Neuronal stem cell (in vitro differentiated cells): ENCODE measurements around the gene MRPL33.

Source experiments
- DNase-seq: peaks from one replicate; pipeline ENCODE4 v3.0.0-alpha.2; 2013; ENCODE audit warnings: low spot score
- H2AFZ ChIP-seq: one replicate; pipeline ENCODE4 v1.6.1; 2013; ENCODE audit warnings: mild to moderate bottlenecking, low read length, inconsistent platforms
- H2AK5ac ChIP-seq: 2 replicates; pipeline ENCODE4 v1.6.1; 2013; ENCODE audit warnings: low read depth, mild to moderate bottlenecking, inconsistent platforms, low read length, moderate library complexity, mixed read lengths
- H2BK120ac ChIP-seq: 2 replicates; pipeline ENCODE4 v1.6.1; 2013; ENCODE audit warnings: low read depth, mild to moderate bottlenecking, inconsistent platforms, low read length, moderate library complexity, mixed read lengths
- H2BK12ac ChIP-seq: one replicate; pipeline ENCODE4 v1.6.1; 2013; ENCODE audit warnings: low read length, inconsistent platforms
- H2BK15ac ChIP-seq: 2 replicates; pipeline ENCODE4 v1.6.1; 2013; ENCODE audit warnings: mild to moderate bottlenecking, low read length, inconsistent platforms, mixed read lengths
- H2BK5ac ChIP-seq: one replicate; pipeline ENCODE4 v1.6.1; 2013; ENCODE audit warnings: inconsistent platforms, mild to moderate bottlenecking, low read length, moderate library complexity
- H3K14ac ChIP-seq: one replicate; pipeline ENCODE4 v1.6.1; 2013; ENCODE audit warnings: low read length, inconsistent platforms
- H3K18ac ChIP-seq: 2 replicates; pipeline ENCODE4 v1.6.1; 2013; ENCODE audit warnings: low read length, inconsistent platforms
- H3K23ac ChIP-seq: 2 replicates; pipeline ENCODE4 v1.6.1; 2013; ENCODE audit warnings: low read depth, mild to moderate bottlenecking, mixed read lengths, low read length, inconsistent platforms; ENCODE audit not compliant: poor library complexity
- H3K27ac ChIP-seq: replicated peaks from 3 replicates; pipeline ENCODE4 v1.5.1; 2013; ENCODE audit warnings: low read length, inconsistent platforms
- H3K27me3 ChIP-seq, 3 experiments: 2 replicates each; pipeline ENCODE4 v1.6.1; 2013; ENCODE audit warnings: low read length in 3 of 3, mild to moderate bottlenecking in 2 of 3, inconsistent platforms in 1 of 3, low read depth in 1 of 3, mixed read lengths in 1 of 3, moderate library complexity in 1 of 3; ENCODE audit not compliant: control insufficient read depth in 3 of 3, insufficient read depth in 3 of 3
- H3K36me3 ChIP-seq, 2 donors: replicated peaks in 1 of 2; 2 replicates each; pipeline ENCODE4 v1.6.1; 2013; ENCODE audit warnings: low read length in 2 of 2; ENCODE audit not compliant: control insufficient read depth in 2 of 2, insufficient read depth in 2 of 2
- H3K4ac ChIP-seq: 2 replicates; pipeline ENCODE4 v1.6.1; 2013; ENCODE audit warnings: inconsistent platforms, mild to moderate bottlenecking, low read length, moderate library complexity
- H3K4me1 ChIP-seq, 2 donors: 1 replicate in 1 of 2; 2 replicates in 1 of 2; pipeline ENCODE4 v1.6.1; 2013; ENCODE audit warnings: low read length in 2 of 2, low read depth in 1 of 2; ENCODE audit not compliant: control insufficient read depth in 2 of 2, insufficient read depth in 1 of 2
- H3K4me2 ChIP-seq: one replicate; pipeline ENCODE4 v1.6.1; 2013; ENCODE audit warnings: mild to moderate bottlenecking, low read length, inconsistent platforms; ENCODE audit not compliant: insufficient read depth, poor library complexity, severe bottlenecking
- H3K4me3 ChIP-seq, 2 donors: 2 replicates each; pipeline ENCODE4 v1.5.1; 2013; ENCODE audit warnings: low read length in 2 of 2, mild to moderate bottlenecking in 2 of 2, inconsistent platforms in 1 of 2, moderate library complexity in 1 of 2
- H3K79me1 ChIP-seq: one replicate; pipeline ENCODE4 v1.6.1; 2013; ENCODE audit warnings: low read depth, mild to moderate bottlenecking, inconsistent platforms, low read length, moderate library complexity
- H3K9ac ChIP-seq: one replicate; pipeline ENCODE4 v1.6.1; 2013; ENCODE audit warnings: mild to moderate bottlenecking, low read depth, low read length, inconsistent platforms; ENCODE audit not compliant: poor library complexity
- H3K9me3 ChIP-seq, 2 donors: replicated peaks in 1 of 2; 2 replicates each; pipeline versions ENCODE3 to v1.6.1; 2013; ENCODE audit warnings: low read length in 2 of 2, mild to moderate bottlenecking in 2 of 2, inconsistent platforms in 1 of 2, low read depth in 1 of 2, mixed read lengths in 1 of 2, moderate library complexity in 1 of 2; ENCODE audit not compliant: control insufficient read depth in 2 of 2, insufficient read depth in 1 of 2
- H4K8ac ChIP-seq: one replicate; pipeline ENCODE4 v1.6.1; 2013; ENCODE audit warnings: low read depth, mild to moderate bottlenecking, inconsistent platforms, low read length, moderate library complexity
- H4K91ac ChIP-seq: one replicate; pipeline ENCODE4 v1.6.1; 2013; ENCODE audit warnings: low read length, low read depth, mild to moderate bottlenecking, inconsistent platforms; ENCODE audit not compliant: poor library complexity
- WGBS, 2 donors: extraction: QIAGEN DNeasy Blood & Tissue Kit; methylation state at CpG; one replicate each; pipeline ENCODE4 v1.1.7; 2013; ENCODE audit warnings: missing lambda C conversion rate in 2 of 2, mixed read lengths in 1 of 2; ENCODE audit not compliant: insufficient read length in 2 of 2, insufficient replicate concordance in 1 of 2; ENCODE audit errors: extremely low coverage in 2 of 2; 5-methylcytosine and 5-hydroxymethylcytosine counted together

MRPL33 gene

DNA sequence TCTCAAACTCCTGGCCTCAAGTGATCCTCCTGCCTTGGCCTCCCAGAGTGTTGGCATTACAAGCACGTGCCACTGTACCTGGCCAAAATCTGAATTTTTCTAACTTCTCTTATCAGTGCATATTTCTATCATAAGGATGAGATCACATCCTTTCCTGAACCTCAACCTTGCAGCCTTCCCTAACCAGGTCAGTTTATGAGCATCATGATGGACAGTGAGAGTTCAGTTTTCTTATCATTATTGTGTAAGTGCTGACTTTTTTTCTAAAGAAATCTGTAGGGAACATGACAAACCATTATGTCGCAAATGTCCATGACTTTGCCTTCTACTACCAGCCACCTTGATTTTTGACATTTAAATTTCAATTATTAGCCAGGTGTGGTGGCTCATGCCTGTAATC is 31.5 kb downstream of the MRPL33 start:
- Histone ChIP-seq H3K18ac (no peak overlapping the region), H3K4ac (no peak overlapping the region), H3K9ac (no peak overlapping the region), H3K36me3 (no peaks in the 10 kb centered on the region), H2BK12ac (no peak overlapping the region), H3K4me1 (peaks cover 9 to 14% of the 10 kb centered on the region in 2 donors), H3K9me3 (peaks cover 0 to 2% of the 10 kb centered on the region in 2 donors), H2BK5ac (no peak overlapping the region), H3K4me3 (no peak overlapping the region), H2AK5ac (no peak overlapping the region), H2AFZ (no peak overlapping the region), H3K4me2 (no peak overlapping the region), H3K14ac (no peak overlapping the region), H2BK120ac (no peak overlapping the region), H4K91ac (no peak overlapping the region), H3K23ac (no peak overlapping the region), H4K8ac (no peak overlapping the region), H3K27me3 (no peaks in the 10 kb centered on the region), H3K27ac (no peak overlapping the region), H2BK15ac (no peak overlapping the region), H3K79me1 (peaks cover 3% of the 10 kb centered on the region)
- no CpG with 5 or more reads among the region's 2 CpGs for WGBS, 2 donors
- DNase-seq, result no peak

DNA sequence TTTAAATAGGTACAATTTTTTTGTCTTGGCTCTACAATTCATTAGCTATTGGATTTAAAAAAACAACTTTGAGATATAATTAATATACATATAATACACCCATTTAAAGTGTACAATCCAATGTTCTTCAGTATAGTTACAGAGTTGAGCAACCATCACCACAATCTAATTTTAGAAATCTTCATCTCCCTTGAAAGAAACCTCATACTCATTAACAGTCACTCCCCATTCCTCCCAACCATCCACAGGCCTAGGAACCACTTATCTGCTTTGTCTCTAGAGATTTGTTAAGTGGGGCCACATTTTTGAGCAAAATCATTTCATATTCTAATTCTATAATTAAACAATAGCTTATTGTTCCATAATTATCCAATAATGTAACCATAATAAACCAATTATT is 32.6 kb downstream of the MRPL33 start:
- H3K4me2 ChIP-seq, result no peak overlapping the region

DNA sequence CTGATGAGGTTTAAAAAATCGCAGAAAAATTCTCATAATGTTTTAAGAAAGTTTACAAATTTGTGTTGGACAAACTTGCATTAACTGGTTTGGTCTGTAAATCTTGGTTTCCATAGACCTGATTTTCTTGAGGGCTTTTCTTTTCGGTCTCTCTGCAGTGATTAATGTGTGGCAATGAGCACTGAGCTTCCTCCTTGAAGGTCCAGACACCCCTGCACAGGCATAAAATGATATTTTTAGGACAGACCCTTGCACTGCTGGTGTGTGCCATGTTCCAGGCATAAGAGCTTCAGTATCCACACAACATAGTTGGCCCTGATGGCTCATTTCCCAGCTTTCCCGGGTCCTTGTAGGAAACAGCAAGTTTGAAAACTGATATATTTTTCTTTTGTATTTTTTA is 33.7 kb downstream of the MRPL33 start:
- Histone ChIP-seq H3K14ac (no peak overlapping the region), H3K27me3 (no peaks in the 10 kb centered on the region)
- no CpG with 5 or more reads among the region's 3 CpGs for WGBS, 2 donors

More for the DNA sequence above, 32.6 kb downstream of the MRPL33 start:
- H3K9me3 ChIP-seq, result peaks cover 0 to 2% of the 10 kb centered on the region in 2 donors
- no peak overlapping the region for H2BK5ac ChIP-seq
- H2BK120ac ChIP-seq, result no peak overlapping the region
- no peak overlapping the region for H2AFZ ChIP-seq
- H3K23ac ChIP-seq, result no peak overlapping the region
- H3K36me3 ChIP-seq, result no peaks in the 10 kb centered on the region
- H3K79me1 ChIP-seq, result peaks cover 3% of the 10 kb centered on the region
- H3K9ac ChIP-seq, result no peak overlapping the region
- H3K4me3 ChIP-seq, result no peak overlapping the region
- H4K8ac ChIP-seq, result no peak overlapping the region
- H3K27ac ChIP-seq, result no peak overlapping the region
- no peak overlapping the region for H3K14ac ChIP-seq
- no peaks in the 10 kb centered on the region for H3K27me3 ChIP-seq
- H3K18ac ChIP-seq, result no peak overlapping the region
- DNase-seq, result no peak
- H3K4me1 ChIP-seq, result peaks cover 4 to 10% of the 10 kb centered on the region in 2 donors
- no peak overlapping the region for H2AK5ac ChIP-seq
- no peak overlapping the region for H4K91ac ChIP-seq
- H3K4ac ChIP-seq, result no peak overlapping the region
- no peak overlapping the region for H2BK12ac ChIP-seq
- no peak overlapping the region for H2BK15ac ChIP-seq

GRCh38 chr2:27806311-27807059 is 35.0 kb downstream of the MRPL33 start:
- no peak overlapping the region for H4K91ac ChIP-seq
- no peak for DNase-seq
- no peak overlapping the region for H3K23ac ChIP-seq
- H3K4me1 ChIP-seq, result no peaks in the 10 kb centered on the region
- no peak overlapping the region for H2BK15ac ChIP-seq
- no peak overlapping the region for H3K9ac ChIP-seq
- H3K36me3 ChIP-seq, result no peaks in the 10 kb centered on the region
- H3K79me1 ChIP-seq, result no peaks in the 10 kb centered on the region
- no CpG with 5 or more reads among the region's 5 CpGs for WGBS, 2 donors
- no peak overlapping the region for H2BK12ac ChIP-seq
- no peaks in the 10 kb centered on the region for H3K27me3 ChIP-seq
- H2BK5ac ChIP-seq, result no peak overlapping the region
- no peak overlapping the region for H2BK120ac ChIP-seq
- no peak overlapping the region for H3K18ac ChIP-seq
- no peak overlapping the region for H3K14ac ChIP-seq
- no peak overlapping the region for H3K4me3 ChIP-seq
- H2AK5ac ChIP-seq, result no peak overlapping the region
- H4K8ac ChIP-seq, result no peak overlapping the region
- H3K9me3 ChIP-seq, result no peaks in the 10 kb centered on the region
- no peak overlapping the region for H3K27ac ChIP-seq
- no peak overlapping the region for H3K4me2 ChIP-seq
- no peak overlapping the region for H2AFZ ChIP-seq
- no peak overlapping the region for H3K4ac ChIP-seq

More for the DNA sequence above, 33.7 kb downstream of the MRPL33 start:
- H2BK120ac ChIP-seq, result no peak overlapping the region
- peaks cover 0 to 2% of the 10 kb centered on the region in 2 donors for H3K9me3 ChIP-seq
- no peak overlapping the region for H3K27ac ChIP-seq
- no peak overlapping the region for H4K91ac ChIP-seq
- H2BK15ac ChIP-seq, result no peak overlapping the region
- H3K4me2 ChIP-seq, result no peak overlapping the region
- H3K4ac ChIP-seq, result no peak overlapping the region
- H2BK5ac ChIP-seq, result no peak overlapping the region
- no peak overlapping the region for H2BK12ac ChIP-seq
- H2AFZ ChIP-seq, result no peak overlapping the region
- H3K79me1 ChIP-seq, result peaks cover 3% of the 10 kb centered on the region
- no peak overlapping the region for H3K18ac ChIP-seq
- no peak overlapping the region for H3K9ac ChIP-seq
- no peak overlapping the region for H2AK5ac ChIP-seq
- H4K8ac ChIP-seq, result no peak overlapping the region
- H3K36me3 ChIP-seq, result no peaks in the 10 kb centered on the region
- H3K23ac ChIP-seq, result no peak overlapping the region
- DNase-seq, result no peak
- H3K4me3 ChIP-seq, result no peak overlapping the region
- peaks cover 0 to 4% of the 10 kb centered on the region in 2 donors for H3K4me1 ChIP-seq
